ENCODE data around the gene ITGB2.
A peak's percentile ranks its signal among the peaks of the same experiment; 100 is the strongest.

The ITGB2 gene

GRCh38 chr21:44949779-44950198 lies 29.1 kb upstream of the ITGB2 start:
- peak; percentile 93 for TF ChIP-seq CTCF (IDR thresholded peaks at IDR 0.05; ENCODE audit: low read depth, low read length)
- in situ Hi-C loops (cut with HindIII; ENCODE audit: low sequenced_read_pairs), result no loop called here
- no peak overlapping the region for H3K4me3 ChIP-seq (ENCODE audit: low read depth, low read length)
- DNase-seq (ENCODE audit: low read depth, low spot score), result peak; percentile 58

DNA sequence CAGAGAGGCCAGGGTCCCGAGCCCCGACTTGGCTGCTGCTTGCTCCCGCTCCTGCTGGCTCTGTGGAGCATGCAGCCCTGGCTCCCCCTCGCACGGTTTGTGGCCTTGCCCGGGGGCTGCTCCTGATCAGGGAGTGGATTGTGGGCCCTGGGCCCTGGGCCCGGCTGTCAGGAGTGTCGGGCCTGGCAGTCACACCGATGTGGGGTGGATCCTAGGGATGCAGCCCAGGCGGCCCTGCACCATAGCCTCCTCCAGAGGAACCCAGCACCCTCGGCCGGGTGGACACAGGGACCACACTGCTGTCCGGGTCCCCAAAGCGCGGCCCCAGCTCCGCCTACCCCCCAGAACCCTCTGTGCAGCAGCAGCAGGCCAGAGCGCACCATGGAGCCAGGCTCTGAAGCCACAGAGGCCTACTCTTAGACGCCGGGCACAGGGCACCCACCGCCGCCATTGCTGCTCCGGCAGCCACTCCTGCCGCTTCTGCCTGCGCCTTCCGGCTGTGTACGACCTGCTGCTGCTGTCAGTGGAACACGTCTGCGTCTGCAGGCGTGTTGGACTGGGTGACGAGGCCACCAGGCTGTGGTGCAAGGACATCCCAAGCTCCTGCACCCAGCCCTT lies 28.6 kb upstream of the ITGB2 start:
- no peak overlapping the region for H3K4me3 ChIP-seq (ENCODE audit: low read depth, low read length)
- DNase-seq (ENCODE audit: low read depth, low spot score), result no peak
- in situ Hi-C loops (cut with HindIII; ENCODE audit: low sequenced_read_pairs), result no loop called here
- no peak for TF ChIP-seq CTCF (IDR thresholded peaks at IDR 0.05; ENCODE audit: low read depth, low read length)

DNA sequence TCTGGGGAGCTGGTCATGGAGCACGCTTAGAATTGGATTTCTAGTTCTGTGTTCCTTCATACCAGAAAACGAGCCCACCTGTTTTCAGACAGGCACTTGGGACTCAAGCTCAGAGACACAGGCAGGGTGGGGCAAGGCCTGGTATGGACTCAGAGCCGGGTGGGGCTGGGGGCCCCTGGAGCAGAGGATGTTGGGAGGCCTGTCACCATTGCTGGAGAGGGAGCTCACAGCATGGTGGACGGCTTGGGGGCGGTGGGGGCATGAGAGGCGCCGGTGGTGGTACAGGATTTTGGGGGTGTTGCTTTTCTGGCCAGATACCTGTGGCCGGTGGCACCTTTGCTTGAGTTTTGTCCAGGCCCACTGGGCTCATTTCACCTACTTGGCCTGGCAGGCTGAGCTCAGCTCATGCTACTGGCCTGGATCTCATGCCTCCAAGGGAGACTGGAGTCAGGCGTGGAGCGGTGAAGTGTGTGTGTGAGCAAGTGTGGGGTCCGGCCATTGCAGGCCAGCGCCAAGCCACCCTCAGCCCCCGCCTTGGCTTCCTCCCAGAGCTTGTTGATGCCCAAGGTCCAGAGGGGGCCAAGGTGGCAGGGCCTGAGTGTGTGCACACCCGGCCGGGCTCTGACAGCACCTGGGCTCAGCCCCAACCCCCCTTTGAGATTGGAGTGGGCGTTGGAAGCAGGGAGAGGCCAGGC lies 27.9 kb upstream of the ITGB2 start:
- TF ChIP-seq CTCF (IDR thresholded peaks at IDR 0.05; ENCODE audit: low read depth, low read length), result no peak

DNA sequence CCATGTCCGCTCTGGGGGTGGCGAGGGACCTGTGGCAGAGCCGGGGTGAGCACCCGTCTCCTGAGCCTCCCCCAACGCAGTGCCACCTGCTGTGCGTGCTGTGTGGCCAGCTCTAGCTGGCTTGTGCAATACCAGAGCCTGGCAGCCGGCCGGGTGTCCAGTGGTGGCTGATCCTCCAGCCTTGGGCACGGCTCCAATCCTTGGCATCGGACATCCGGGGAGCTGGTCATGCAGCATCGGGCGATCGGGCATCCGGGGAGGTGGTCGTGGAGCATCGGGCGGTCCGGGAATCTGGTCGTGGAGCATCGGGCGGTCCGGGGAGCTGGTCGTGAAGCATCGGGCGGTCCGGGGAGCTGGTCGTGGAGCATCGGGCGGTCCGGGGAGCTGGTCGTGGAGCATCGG lies 27.2 kb upstream of the ITGB2 start:
- in situ Hi-C loops (cut with HindIII; ENCODE audit: low sequenced_read_pairs), result no loop called here

More for the DNA sequence above, 27.9 kb upstream of the ITGB2 start:
- H3K4me3 ChIP-seq (ENCODE audit: low read depth, low read length), result no peak overlapping the region
- in situ Hi-C loops (cut with HindIII; ENCODE audit: low sequenced_read_pairs), result no loop called here
- no peak for DNase-seq (ENCODE audit: low read depth, low spot score)

GRCh38 chr21:44947111-44947929 lies 26.6 kb upstream of the ITGB2 start:
- TF ChIP-seq CTCF (IDR thresholded peaks at IDR 0.05; ENCODE audit: low read depth, low read length), result no peak
- in situ Hi-C loops (cut with HindIII; ENCODE audit: low sequenced_read_pairs), result no loop called here
- no peak for DNase-seq (ENCODE audit: low read depth, low spot score)
- H3K4me3 ChIP-seq (ENCODE audit: low read depth, low read length), result no peak overlapping the region

More for the DNA sequence above, 27.2 kb upstream of the ITGB2 start:
- no peak for DNase-seq (ENCODE audit: low read depth, low spot score)
- no peak overlapping the region for H3K4me3 ChIP-seq (ENCODE audit: low read depth, low read length)
- no peak for TF ChIP-seq CTCF (IDR thresholded peaks at IDR 0.05; ENCODE audit: low read depth, low read length)

DNA sequence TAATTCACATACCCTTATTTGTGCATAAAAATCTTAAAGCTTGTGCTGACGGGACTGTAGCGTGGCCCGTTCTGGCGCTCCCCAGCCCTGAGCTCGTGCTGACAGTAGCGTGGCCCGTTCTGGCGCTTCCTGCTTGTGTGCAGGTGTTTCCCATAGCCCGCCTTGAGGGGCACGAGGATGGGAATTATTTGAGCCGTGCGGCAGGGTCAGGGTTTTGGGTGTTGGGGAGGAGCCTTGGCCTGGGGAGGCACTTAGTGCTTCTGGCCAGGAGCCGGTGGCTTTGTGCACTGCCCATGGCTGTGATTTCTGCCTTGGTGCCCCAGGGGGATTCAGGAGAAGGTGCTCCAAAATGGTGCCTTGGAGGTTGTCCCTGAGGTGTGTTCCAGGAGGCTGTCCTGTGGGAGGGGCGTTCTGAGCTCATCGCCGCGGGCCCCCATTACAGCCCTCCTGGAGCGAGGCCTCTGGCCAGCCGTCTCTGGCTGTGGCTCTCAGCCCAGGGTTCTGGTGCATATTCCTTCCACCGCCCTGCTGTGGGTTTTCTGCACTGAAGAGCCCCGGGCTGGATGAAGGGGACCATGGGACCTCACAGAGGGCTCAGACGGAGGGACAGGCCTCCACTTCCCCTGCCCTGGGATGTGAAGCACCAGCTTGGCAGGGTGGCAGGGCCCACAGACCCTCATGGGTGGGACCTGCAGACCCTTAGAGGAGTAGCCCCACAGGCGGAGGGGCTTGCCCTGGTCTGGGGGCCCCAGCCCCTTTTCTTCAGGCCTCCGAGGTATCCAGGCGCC lies 25.7 kb upstream of the ITGB2 start:
- TF ChIP-seq CTCF (IDR thresholded peaks at IDR 0.05; ENCODE audit: low read depth, low read length), result no peak
- in situ Hi-C loops (cut with HindIII; ENCODE audit: low sequenced_read_pairs), result no loop called here
- H3K4me3 ChIP-seq (ENCODE audit: low read depth, low read length), result no peak overlapping the region
- no peak for DNase-seq (ENCODE audit: low read depth, low spot score)
